A549 treated with AZD9567 at 1 μM for 4 hours (cell line): ENCODE measurements around the gene ITGA2. TPM values are rescaled to one million over a fixed set of nuclear protein-coding genes. Genes with fewer than 3 reads are reported as not detected.

ENCODE experiments used
- total RNA-seq: library from RNA; stranded (reverse); fragments of 200-300 nt; extraction: Qiagen RNA extraction; gene quantifications from 5 replicates; pipeline ENCODE4 v1.2.3, GENCODE V29; 2022; ENCODE audit not compliant: insufficient read depth

ITGA2 gene
- 10.2 to 14.3 TPM (median 12.9 TPM) in 5 replicates for total RNA-seq

DNA sequence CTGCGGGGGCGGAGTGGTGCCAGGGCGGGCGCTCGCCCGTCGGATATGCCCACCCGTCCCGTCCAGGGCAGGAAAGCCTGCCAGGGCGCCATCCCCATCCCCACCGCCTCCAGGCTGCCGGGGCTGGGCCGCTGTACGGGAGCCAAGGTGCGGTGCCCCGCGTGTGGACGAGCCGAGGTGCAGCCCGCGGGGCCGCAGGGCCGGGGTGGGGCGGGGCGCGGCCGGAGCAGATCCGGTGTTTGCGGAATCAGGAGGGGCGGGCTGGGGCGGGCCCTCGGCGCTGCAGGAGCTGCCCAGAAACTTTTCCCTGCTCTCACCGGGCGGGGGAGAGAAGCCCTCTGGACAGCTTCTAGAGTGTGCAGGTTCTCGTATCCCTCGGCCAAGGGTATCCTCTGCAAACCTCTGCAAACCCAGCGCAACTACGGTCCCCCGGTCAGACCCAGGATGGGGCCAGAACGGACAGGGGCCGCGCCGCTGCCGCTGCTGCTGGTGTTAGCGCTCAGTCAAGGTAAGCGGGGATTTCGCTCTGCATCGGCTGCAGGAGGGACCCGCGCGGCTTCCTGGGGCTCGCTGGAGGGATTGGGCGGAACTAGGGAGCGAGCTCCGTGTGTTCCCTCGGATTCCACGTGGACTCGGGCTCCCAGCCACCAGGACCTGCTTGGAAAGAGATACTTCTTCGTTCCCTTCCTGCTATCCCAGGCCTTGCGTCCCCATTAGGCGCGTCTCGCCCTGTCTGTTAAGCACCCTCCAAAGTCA, at the start of gene ITGA2:
Gene ITGA2 (plus strand): TSS at position 328 of the 756 bp plus-strand sequence. CDS start 117 bp downstream, at position 445.

DNA sequence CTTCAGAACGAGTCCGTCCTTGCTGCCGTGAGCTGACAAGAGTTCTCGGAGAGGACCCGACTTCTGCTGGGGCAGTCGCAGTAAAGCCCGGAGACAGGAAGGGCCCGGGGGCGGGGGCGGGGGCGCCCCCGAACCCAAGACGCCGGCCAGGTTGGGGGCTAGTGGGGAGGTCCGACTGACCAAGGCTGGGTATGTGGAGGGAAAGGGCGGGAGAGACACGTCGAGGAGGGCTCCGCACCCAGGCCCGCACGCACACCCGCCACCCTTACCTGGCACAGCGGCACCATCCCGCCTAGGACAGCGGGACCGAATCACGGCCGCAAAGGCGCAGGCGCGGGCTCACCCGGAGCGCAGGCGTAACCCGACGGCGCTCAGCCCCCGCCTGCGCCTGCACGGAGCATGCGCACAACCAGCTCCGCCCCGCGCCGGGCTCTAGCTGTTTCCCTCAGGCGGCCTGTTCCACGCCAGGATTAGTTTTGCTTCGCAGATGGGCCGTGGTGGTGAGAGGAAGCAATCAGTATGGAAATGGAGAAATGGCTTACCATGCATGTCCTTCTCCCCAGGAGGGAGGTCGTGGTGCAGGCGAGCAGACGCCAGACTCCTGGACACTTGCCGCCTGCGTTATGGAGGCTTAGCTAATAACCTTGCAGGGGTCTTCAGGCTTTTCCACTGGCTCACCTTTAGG, 120.4 kb downstream of the ITGA2 start, which contains the start of gene MOCS2:
Gene MOCS2 (minus strand): TSS at position 315 of the 685 bp plus-strand sequence. CDS start 2,583 bp downstream, outside the sequence.

Other genes starting within 250 kb of the ITGA2 start
- gene ITGA1, start 201.4 kb upstream of the ITGA2 start, total RNA-seq = 1.0 to 10.0 TPM (median 1.2 TPM) in 5 replicates
- 15.9 to 18.0 TPM (median 17.0 TPM) in 5 replicates for gene PELO, start 201.4 kb upstream of the ITGA2 start, total RNA-seq
- 31.9 to 41.9 TPM (median 33.2 TPM) in 5 replicates for gene MOCS2, start 120.4 kb downstream of the ITGA2 start, total RNA-seq